Right lobe of liver (tissue), 4 donors: ENCODE data around the gene GNMT.

Source experiments
- CTCF ChIP-seq, 4 donors: fragments of 200-600 bp in 3 of 4; fragments of 450-650 bp in 1 of 4; IDR thresholded peaks; one replicate each; pipeline versions ENCODE4 v1.5.1 to v1.8.0; 2016 to 2022; ENCODE audit warnings: antibody characterized with exemption in 4 of 4, mild to moderate bottlenecking in 2 of 4
- POLR2A ChIP-seq: fragments of 450-650 bp; IDR thresholded peaks from one replicate; pipeline ENCODE4 v1.6.1; 2017; ENCODE audit warnings: antibody characterized with exemption, mild to moderate bottlenecking
- donor health status: DM: no; HTN: no; CAD: no.
- donor health status: DM: no; HTN: no; CAD: no.
- donor health status: DM: no; HTN: yes; CAD: no.

GRCh38 chr6:42937548-42938427, 22.8 kb upstream of the GNMT start:
- TF ChIP-seq CTCF (IDR thresholded peaks at IDR 0.05) = no peak
- TF ChIP-seq POLR2A = no peak
